ENCODE data around the gene C10orf95. TPM values are rescaled to one million over a fixed set of nuclear protein-coding genes. Genes with fewer than 3 reads are reported as not detected.

Gene C10orf95
- total and polyA plus RNA-seq, 2 donors = 0.11 TPM; not detected in 1

DNA sequence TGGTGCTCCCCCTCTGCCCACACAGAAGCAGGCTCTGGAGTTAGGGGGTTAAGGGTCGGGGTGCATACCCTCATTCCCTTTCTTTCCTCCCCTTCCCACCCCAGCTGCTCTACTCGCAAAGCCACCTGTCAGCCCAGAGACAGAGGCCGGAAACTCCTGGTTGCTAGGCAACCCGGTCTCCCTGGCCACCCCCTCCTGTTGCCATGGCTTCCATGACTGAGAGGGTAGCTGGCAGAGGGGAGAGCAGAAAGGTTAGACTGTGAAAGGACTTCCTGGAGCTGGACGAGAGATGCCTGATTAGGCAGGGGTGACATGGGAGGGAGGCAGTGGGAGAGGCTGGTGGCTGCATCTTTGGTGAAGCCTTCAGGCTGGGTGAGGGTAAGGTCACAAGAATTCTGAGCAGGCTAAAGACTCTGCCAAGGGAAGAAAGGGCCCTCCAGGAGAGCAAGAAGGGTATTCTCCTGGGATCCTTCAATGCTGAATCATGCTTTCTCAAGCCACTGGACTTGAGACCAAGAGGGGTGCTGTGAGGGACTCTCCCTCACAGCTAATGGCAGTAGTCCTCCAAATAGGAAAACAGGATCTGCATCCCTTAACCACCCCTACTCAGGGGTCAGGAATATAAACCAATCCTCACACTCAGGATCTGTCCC is 38.2 kb downstream of the C10orf95 start:
- no peak for DNase-seq (ENCODE audit: extremely low spot score)
- no peak overlapping the region for H3K27ac ChIP-seq (ENCODE audit: low read depth)
- no peaks in the 10 kb centered on the region for H3K4me1 ChIP-seq (ENCODE audit: insufficient read depth)
- H3K36me3 ChIP-seq (ENCODE audit: insufficient read depth) = no peaks in the 10 kb centered on the region
- 16% methylated on average over 5 of the region's 5 CpGs for WGBS
- H3K4me3 ChIP-seq (ENCODE audit: low read depth, low read length) = no peak overlapping the region

DNA sequence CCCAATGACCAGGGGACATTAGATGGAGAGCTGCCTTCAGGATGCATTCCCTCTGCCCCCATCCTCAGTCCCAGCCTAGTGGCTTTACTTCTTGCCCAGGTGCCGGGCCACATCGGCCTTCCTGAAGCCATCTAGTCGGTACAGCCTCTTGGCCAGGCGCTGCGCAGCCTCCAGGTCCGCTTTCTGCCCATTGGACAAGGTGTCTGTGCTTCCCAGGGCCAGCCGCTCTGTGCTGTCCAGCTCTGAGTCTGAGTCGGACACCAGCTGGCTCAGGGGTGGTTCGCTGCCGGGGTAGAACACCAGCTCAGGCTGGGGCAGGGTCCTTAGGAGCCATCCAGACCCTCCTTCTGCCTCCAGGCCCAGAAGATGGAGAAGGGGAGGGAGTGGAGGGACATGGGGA is 39.0 kb downstream of the C10orf95 start:
- Histone ChIP-seq H3K27ac (ENCODE audit: low read depth) (no peak overlapping the region), H3K36me3 (ENCODE audit: insufficient read depth) (no peaks in the 10 kb centered on the region), H3K4me3 (ENCODE audit: low read depth, low read length) (no peak overlapping the region), H3K4me1 (ENCODE audit: insufficient read depth) (no peaks in the 10 kb centered on the region)
- 88% methylated on average over 10 of the region's 10 CpGs for WGBS
- DNase-seq (ENCODE audit: extremely low spot score) = no peak

DNA sequence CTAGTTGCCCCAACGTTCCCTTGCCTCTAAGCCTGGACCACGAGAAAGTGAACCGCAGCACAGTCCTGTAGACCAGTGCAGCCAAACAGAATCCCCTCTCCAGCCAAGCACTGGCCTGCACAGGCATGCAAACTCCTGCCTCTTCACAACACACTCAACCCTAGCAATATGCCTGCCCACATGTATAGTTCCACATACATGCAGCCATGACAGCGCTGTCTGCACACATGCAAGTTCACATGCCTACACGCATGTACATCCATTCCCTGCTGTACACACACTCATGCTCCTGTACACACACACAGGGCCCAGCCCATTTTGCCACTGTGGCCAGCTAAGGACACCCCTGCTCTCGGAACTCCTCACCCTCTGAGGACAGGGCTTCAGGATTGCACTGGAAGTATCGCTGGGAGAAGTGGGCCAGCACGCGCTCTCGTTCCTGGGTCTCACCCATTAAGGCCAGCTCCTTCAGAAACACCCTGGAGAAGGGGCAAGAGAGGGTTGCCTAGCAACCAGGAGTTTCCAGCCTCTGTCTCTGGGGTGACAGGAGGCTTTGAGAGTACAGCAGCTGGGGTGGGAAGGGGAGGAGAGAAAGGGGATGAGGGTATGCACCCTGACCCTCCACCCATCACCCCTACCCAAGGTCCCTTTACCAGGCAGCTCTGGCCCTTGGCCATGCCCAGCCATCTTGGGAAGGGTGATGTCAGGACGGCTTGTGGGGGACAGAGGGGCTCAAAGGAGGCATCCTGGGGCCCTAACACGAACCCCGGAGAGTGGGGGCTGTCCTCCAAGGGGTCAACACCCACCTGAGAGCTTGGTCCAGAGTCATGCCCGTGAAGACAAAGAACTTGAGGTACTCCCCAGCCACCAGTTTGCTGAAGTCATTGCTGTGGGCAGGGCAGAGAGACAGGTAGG is 39.7 kb downstream of the C10orf95 start:
- Histone ChIP-seq H3K4me1 (ENCODE audit: insufficient read depth) (no peaks in the 10 kb centered on the region), H3K36me3 (ENCODE audit: insufficient read depth) (no peaks in the 10 kb centered on the region), H3K4me3 (ENCODE audit: low read depth, low read length) (no peak overlapping the region), H3K27ac (ENCODE audit: low read depth) (no peak overlapping the region)
- WGBS = 84% methylated on average over 14 of the region's 14 CpGs
- DNase-seq (ENCODE audit: extremely low spot score) = no peak

DNA sequence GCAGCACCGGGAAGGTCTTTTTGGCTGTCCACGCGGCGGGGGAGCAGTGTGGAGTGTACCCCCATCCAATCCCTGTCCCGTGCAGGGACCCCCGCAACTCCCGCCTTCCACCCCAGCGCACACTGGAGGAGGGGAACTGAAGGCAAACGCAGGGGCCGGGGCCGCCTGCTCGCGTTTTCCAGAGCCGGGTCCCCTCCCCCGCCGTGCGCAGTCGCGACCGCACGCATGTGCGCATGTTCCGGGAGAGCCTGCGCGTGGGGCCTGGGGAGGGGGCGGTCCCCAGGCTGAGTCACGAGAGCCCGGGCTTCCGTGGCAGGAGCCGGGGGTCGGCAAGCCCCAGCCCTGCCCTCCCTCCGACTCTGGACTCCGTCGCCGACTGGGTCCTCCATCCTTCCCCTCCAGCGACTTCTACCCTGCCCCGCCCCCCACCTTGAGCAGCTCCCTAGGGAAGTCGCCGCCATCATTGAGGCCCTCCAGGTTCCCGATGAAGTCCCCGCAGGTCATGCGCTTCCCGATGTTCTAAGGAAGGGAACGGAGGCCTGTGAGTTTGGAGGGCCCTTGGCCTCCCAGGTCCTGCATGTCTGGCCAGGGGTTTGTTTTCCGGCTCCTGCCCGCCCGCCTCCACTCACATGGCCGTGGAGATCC is 40.8 kb downstream of the C10orf95 start:
- peak overlapping the region; percentile 17 for H3K4me3 ChIP-seq (ENCODE audit: low read depth, low read length)
- 2% methylated on average over 48 of the region's 48 CpGs for WGBS
- no peaks in the 10 kb centered on the region for H3K36me3 ChIP-seq (ENCODE audit: insufficient read depth)
- no peaks in the 10 kb centered on the region for H3K4me1 ChIP-seq (ENCODE audit: insufficient read depth)
- peak; percentile 46 for DNase-seq (ENCODE audit: extremely low spot score)
- H3K27ac ChIP-seq (ENCODE audit: low read depth) = no peak overlapping the region

DNA sequence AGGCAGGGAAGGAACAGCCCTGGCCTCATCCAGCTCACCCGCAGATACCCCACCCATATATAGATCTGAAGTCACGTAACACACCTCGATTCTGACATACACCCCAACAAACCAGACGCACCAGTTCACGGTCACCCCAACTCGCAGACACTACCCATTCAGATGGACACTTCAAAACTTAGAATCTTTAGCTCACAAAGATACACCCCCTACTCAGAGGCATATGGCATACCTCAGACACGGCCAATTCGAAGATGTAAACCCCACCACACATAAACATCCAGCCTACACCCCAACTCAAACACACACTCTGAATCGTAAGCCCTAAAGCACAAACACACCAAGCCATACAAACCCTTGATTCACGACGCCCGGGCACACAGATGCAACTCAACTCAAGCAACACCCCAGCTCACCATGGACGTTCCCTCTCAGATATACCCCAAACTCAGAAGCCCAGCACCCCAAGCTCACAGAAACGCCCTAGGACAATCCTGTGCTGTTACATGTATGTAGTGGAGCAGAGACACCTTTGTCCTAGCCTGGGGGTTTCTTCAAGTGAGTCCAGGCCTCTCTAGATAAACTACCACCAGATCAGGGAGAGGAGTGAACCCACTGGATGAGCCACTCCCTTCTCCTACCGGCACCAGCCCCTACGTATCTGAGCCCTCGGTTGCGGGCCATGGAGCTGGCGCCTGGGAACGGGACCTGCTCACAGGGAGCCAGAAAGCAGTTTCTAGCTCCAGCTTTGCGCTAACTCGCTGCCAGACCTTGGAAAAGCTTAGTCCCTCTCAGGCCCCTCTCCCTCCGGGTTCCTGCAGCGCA is 41.5 kb downstream of the C10orf95 start:
- Histone ChIP-seq H3K27ac (ENCODE audit: low read depth) (no peak overlapping the region), H3K36me3 (ENCODE audit: insufficient read depth) (no peaks in the 10 kb centered on the region), H3K4me3 (ENCODE audit: low read depth, low read length) (peak overlapping the region; percentile 38), H3K4me1 (ENCODE audit: insufficient read depth) (no peaks in the 10 kb centered on the region)
- 15% methylated on average over 24 of the region's 24 CpGs for WGBS
- no peak for DNase-seq (ENCODE audit: extremely low spot score)

DNA sequence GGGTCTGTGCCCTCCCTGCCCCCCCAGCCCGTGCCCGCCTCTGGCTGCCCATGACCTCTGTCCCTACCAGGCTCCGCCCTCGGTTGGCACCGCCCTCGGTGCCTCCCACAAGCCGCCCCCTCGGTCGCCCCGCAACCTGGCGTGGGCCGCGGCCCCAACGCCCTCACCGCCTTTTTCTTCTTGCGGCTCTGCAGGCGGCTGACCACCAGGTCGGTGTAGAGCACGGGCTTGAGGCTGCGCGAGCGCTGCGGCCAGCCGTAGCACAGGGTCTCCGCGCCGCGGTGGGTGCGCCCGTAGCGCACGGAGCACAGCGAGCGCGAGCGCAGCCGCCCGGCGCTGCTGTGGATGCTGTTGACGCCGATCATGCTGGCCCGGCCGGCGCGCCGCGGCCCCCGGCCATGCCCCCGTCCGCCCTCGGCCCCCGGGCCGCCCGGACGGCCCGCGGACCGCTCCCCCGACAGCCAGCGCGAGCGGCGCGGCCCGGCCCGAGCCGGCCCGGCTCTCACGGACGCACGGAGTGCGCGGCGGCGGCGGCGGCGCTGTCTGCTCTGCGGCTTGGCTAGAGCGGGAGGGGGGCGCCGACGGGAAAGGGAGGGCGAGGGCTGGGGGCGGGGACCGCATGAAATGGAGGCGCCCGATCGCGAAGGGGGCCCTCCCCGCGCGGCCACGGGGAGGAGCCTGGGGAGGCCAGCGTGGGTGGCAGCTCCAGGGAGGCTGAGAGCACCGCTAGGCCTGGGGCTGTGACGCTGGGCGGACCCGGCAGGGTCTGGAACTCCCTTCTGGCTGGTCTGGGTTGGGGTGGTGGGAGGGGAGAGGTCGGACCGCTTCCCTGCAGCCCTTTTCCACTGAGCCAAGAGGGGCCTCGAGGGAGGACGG is 42.4 kb downstream of the C10orf95 start:
- Histone ChIP-seq H3K4me1 (ENCODE audit: insufficient read depth) (no peaks in the 10 kb centered on the region), H3K4me3 (ENCODE audit: low read depth, low read length) (peak overlapping the region; percentile 38), H3K36me3 (ENCODE audit: insufficient read depth) (no peaks in the 10 kb centered on the region), H3K27ac (ENCODE audit: low read depth) (no peak overlapping the region)
- WGBS = under 1% methylated on average over 103 of the region's 103 CpGs
- DNase-seq (ENCODE audit: extremely low spot score) = peak; percentile 37

DNA sequence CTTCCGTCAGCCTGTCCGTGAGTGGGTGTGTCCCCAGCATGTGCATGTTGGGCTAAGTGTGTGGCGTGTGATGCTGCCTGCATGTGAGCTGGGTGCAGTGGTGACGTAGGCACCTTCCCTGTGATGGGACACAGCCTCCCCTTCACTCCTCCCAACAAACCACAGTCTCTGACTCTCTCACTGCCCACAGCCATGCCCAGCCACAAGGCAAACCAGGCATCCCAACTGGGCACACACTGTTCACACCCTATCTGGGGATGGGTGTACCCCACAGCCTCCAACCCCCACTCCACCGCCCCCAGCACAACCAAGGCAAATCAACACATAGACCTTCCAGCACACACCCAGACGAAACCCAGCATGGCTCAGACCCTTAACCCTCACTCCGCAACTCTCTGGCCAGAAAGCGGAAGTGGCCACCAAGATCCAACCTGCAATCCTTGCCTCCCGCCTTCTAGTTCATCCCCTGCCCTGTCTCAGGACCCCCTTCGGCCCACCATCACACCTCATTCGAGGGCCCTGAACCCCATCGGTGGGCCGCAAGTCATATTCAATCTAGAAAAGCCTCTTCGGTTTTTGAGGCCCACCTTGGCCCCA is 43.1 kb downstream of the C10orf95 start:
- no peak for DNase-seq (ENCODE audit: extremely low spot score)
- no peaks in the 10 kb centered on the region for H3K36me3 ChIP-seq (ENCODE audit: insufficient read depth)
- no peaks in the 10 kb centered on the region for H3K4me1 ChIP-seq (ENCODE audit: insufficient read depth)
- peak overlapping the region; percentile 38 for H3K4me3 ChIP-seq (ENCODE audit: low read depth, low read length)
- no peak overlapping the region for H3K27ac ChIP-seq (ENCODE audit: low read depth)
- WGBS = 31% methylated on average over 14 of the region's 14 CpGs

DNA sequence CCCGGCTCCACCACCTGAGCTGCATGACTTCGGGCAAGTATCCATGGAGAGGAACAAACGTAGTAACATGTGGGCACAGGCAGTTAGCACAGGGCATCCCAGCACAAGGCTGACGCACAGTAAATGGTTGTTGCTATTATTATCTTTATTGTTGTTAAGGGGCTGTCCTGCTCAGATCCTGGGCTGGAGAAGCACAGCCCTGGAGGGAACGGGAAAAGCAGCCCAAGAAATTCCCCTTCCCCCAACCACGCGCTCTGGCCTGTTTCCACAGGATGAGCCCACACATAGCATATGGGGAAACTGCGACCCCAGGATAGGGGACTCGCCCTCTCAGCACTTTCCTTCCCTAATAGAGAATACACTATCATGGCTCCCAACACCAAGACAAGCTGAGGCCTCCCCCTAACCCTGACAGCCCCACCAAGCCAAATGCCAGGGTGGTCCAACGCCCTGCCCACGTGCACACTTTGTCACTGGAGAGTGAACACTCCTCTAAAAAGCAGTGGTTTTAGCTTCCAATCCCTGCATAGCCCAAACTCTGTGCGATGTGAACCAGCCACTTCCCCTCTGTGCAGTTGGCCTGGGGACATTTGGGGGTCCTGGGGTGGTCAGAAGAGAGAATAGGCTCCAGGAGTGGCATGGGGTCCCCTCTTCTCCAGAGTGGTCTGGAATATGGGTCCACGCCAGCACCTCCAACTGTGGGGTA is 43.8 kb downstream of the C10orf95 start:
- no peak overlapping the region for H3K27ac ChIP-seq (ENCODE audit: low read depth)
- H3K36me3 ChIP-seq (ENCODE audit: insufficient read depth) = no peaks in the 10 kb centered on the region
- no peak overlapping the region for H3K4me3 ChIP-seq (ENCODE audit: low read depth, low read length)
- DNase-seq (ENCODE audit: extremely low spot score) = no peak
- 53% methylated on average over 13 of the region's 13 CpGs for WGBS
- no peaks in the 10 kb centered on the region for H3K4me1 ChIP-seq (ENCODE audit: insufficient read depth)

DNA sequence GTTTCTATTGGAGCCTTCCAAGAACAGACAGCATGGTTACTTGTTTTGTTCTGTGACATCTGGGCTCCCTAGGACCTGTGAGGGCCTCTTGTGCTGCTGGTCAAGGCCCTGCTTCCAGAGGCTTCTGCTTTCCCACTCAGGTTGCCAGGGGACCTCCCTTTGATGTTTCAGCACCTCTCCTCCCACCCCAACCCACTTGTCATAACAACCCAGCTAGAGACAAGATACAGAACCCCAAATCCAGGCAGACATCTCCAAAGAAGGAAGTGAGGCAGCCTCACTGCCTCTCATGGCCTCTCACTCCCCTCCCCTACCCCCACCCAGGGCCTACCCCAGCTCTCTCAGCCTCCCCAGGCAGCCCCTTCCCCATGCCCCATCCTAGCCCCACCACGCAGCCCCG is 44.5 kb downstream of the C10orf95 start:
- H3K4me3 ChIP-seq (ENCODE audit: low read depth, low read length) = no peak overlapping the region
- DNase-seq (ENCODE audit: extremely low spot score) = no peak
- 49% methylated on average over 2 of the region's 2 CpGs for WGBS
- no peaks in the 10 kb centered on the region for H3K4me1 ChIP-seq (ENCODE audit: insufficient read depth)
- no peak overlapping the region for H3K27ac ChIP-seq (ENCODE audit: low read depth)
- no peaks in the 10 kb centered on the region for H3K36me3 ChIP-seq (ENCODE audit: insufficient read depth)

DNA sequence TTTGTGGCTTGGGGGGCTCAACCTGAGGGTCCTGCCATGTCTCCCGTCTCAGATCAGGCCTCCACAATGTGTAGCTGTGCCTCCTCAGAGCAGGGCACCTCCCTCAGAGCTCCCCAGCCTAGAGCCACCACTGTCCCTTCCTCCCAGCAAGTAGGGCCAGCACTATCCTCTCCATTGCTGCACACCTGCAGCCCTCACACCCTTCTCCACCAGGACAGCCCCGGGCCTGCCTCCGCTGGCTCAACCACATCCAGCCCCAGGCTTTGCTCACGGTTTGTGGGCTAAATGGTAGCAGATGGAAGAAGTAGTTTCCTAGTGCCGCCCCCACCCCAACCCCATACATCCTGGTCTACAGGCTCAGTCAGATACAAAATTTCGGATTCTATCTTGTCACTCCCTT is 45.7 kb downstream of the C10orf95 start:
- no peak overlapping the region for H3K27ac ChIP-seq (ENCODE audit: low read depth)

DNA sequence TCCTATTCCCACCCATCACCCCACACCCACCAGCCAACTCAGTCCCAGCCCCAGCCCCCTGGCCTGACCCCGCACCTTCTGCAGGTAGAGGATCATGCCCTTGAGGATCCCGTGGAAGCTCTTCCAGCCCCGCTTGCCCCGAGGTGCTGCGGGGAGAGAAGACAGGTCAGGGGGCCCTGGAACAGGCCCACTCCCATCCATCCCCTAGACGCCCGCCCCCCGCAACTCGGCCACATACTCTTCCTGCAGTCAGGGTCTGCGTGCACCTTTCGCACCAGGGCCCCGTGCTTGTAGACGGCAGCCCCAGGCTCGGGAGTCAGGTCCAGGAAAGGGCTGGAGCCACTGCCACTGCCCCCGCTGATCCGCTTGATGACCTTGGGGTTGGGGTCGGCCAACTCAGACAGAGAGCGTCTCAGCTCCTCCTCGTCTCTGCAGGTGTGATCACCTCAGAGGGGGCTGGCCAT is 46.2 kb downstream of the C10orf95 start:
- H3K4me3 ChIP-seq (ENCODE audit: low read depth, low read length) = no peak overlapping the region
- no peaks in the 10 kb centered on the region for H3K4me1 ChIP-seq (ENCODE audit: insufficient read depth)
- DNase-seq (ENCODE audit: extremely low spot score) = no peak
- peaks cover 2% of the 10 kb centered on the region for H3K36me3 ChIP-seq (ENCODE audit: insufficient read depth)
- WGBS = 82% methylated on average over 19 of the region's 19 CpGs
- H3K27ac ChIP-seq (ENCODE audit: low read depth) = no peak overlapping the region

More for the DNA sequence above, 45.7 kb downstream of the C10orf95 start:
- no peak overlapping the region for H3K4me3 ChIP-seq (ENCODE audit: low read depth, low read length)
- no peak for DNase-seq (ENCODE audit: extremely low spot score)
- peaks cover 2% of the 10 kb centered on the region for H3K36me3 ChIP-seq (ENCODE audit: insufficient read depth)
- 76% methylated on average over 6 of the region's 6 CpGs for WGBS
- H3K4me1 ChIP-seq (ENCODE audit: insufficient read depth) = no peaks in the 10 kb centered on the region
